Brain microvascular endothelial cell (primary cell): Measurements from ENCODE around the gene ERCC1.

ENCODE experiments used
- DNase-seq: peaks from one replicate; pipeline ENCODE4 v3.0.0-alpha.2; 2020
- H3K27ac ChIP-seq: fragments of 250-450 bp; sonication (Bioruptor Pico); 2 replicates; pipeline ENCODE4 v1.5.1; 2020; ENCODE audit warnings: mild to moderate bottlenecking, moderate library complexity
- H3K27me3 ChIP-seq: fragments of 250-450 bp; sonication (Bioruptor Pico); replicated peaks from 2 replicates; pipeline ENCODE4 v1.5.1; 2020; ENCODE audit warnings: mild to moderate bottlenecking
- H3K36me3 ChIP-seq: fragments of 250-450 bp; sonication (Bioruptor Pico); replicated peaks from 2 replicates; pipeline ENCODE4 v1.5.1; 2020; ENCODE audit warnings: mild to moderate bottlenecking
- H3K4me3 ChIP-seq: 2 replicates; pipeline ENCODE4 v1.5.1; 2011; ENCODE audit warnings: low read depth, mild to moderate bottlenecking, control low read depth, low read length, moderate library complexity
- in situ Hi-C: cut with HindIII; loops from 2 replicates; pipeline ENCODE4 v1.10.0; 2017; ENCODE audit warnings: low sequenced_read_pairs, low pct_ligation_motif_present
- TF ChIP-seq, protein P1 (sequence below): IDR thresholded peaks from 2 replicates; pipeline ENCODE4 v1.5.1; 2011; ENCODE audit warnings: low read depth, mild to moderate bottlenecking, moderate library complexity, low read length, control low read depth, inconsistent platforms; ENCODE audit errors: missing control alignments

ERCC1 gene

DNA sequence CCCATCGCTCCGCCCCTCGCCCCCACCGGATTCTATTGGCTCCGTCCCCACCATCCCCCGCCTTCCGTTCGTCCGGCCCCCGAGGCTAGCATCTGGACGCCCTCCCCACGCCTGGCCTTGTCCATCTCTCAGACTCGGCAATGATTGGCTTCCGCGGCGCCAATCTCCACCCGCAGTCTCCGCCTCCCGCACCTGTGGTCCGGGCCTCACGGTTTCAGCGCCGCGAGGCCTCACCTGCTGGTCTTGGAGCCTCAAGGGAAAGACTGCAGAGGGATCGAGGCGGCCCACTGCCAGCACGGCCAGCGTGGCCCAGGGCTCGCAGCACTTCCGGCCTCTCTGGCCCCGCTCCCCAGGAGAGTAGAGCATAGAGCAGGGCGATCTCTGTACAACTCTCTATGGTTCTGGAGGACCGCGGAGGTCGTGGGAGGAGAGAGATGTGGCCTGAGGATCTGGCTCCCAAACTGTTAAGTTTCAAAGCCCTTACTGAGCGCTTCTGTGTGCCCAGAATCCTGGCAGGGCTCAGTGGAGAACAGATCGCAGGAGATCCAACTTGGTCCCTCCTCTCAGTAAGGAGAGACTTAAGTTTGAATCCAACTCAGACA, at the start of gene ERCC1:
ERCC1 (minus strand) TSS at position 329 of the 602 bp plus-strand sequence. CDS start 543 bp downstream, outside the sequence.
- DNase-seq = peak; percentile 97
- TF ChIP-seq, protein P1, sequence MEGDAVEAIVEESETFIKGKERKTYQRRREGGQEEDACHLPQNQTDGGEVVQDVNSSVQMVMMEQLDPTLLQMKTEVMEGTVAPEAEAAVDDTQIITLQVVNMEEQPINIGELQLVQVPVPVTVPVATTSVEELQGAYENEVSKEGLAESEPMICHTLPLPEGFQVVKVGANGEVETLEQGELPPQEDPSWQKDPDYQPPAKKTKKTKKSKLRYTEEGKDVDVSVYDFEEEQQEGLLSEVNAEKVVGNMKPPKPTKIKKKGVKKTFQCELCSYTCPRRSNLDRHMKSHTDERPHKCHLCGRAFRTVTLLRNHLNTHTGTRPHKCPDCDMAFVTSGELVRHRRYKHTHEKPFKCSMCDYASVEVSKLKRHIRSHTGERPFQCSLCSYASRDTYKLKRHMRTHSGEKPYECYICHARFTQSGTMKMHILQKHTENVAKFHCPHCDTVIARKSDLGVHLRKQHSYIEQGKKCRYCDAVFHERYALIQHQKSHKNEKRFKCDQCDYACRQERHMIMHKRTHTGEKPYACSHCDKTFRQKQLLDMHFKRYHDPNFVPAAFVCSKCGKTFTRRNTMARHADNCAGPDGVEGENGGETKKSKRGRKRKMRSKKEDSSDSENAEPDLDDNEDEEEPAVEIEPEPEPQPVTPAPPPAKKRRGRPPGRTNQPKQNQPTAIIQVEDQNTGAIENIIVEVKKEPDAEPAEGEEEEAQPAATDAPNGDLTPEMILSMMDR = no peak
- H3K4me3 ChIP-seq = peak within 1 kb of the TSS; percentile 72
- no peaks in the 10 kb centered on the region for H3K27me3 ChIP-seq
- peak within 1 kb of the TSS; percentile 96 for H3K27ac ChIP-seq
- peaks cover 15% of the 10 kb centered on the region for H3K36me3 ChIP-seq
- in situ Hi-C loops = no loop called here

DNA sequence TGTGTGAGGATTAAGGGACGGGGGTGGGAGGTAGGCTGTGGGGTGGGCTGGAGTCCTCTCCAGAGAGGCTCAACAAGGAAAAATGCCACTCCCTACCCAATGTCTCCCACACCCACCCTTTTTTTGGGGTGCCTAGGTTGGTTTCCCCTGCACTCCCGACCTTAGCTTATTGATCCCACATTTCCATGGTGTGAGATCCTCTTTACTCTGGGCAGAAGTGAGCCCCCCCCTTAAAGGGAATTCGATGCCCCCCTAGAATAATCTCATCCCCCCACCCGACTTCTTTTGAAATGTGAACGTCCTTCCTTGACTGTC, 49.6 kb upstream of the ERCC1 start:
- no peak overlapping the region for H3K27ac ChIP-seq
- TF ChIP-seq, protein P1 = no peak
- H3K27me3 ChIP-seq = no peaks in the 10 kb centered on the region
- in situ Hi-C loops = no loop called here
- no peaks in the 10 kb centered on the region for H3K36me3 ChIP-seq
- DNase-seq = no peak
- H3K4me3 ChIP-seq = no peak overlapping the region

DNA sequence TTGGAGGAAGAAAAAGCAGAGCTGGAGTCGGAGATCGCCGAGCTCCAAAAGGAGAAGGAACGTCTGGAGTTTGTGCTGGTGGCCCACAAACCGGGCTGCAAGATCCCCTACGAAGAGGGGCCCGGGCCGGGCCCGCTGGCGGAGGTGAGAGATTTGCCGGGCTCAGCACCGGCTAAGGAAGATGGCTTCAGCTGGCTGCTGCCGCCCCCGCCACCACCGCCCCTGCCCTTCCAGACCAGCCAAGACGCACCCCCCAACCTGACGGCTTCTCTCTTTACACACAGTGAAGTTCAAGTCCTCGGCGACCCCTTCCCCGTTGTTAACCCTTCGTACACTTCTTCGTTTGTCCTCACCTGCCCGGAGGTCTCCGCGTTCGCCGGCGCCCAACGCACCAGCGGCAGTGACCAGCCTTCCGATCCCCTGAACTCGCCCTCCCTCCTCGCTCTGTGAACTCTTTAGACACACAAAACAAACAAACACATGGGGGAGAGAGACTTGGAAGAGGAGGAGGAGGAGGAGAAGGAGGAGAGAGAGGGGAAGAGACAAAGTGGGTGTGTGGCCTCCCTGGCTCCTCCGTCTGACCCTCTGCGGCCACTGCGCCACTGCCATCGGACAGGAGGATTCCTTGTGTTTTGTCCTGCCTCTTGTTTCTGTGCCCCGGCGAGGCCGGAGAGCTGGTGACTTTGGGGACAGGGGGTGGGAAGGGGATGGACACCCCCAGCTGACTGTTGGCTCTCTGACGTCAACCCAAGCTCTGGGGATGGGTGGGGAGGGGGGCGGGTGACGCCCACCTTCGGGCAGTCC, 49.0 kb upstream of the ERCC1 start:
- DNase-seq = no peak
- TF ChIP-seq, protein P1 = no peak
- H3K27me3 ChIP-seq = no peaks in the 10 kb centered on the region
- in situ Hi-C loops = no loop called here
- no peaks in the 10 kb centered on the region for H3K36me3 ChIP-seq
- no peak overlapping the region for H3K27ac ChIP-seq
- peak overlapping the region; percentile 33 for H3K4me3 ChIP-seq

DNA sequence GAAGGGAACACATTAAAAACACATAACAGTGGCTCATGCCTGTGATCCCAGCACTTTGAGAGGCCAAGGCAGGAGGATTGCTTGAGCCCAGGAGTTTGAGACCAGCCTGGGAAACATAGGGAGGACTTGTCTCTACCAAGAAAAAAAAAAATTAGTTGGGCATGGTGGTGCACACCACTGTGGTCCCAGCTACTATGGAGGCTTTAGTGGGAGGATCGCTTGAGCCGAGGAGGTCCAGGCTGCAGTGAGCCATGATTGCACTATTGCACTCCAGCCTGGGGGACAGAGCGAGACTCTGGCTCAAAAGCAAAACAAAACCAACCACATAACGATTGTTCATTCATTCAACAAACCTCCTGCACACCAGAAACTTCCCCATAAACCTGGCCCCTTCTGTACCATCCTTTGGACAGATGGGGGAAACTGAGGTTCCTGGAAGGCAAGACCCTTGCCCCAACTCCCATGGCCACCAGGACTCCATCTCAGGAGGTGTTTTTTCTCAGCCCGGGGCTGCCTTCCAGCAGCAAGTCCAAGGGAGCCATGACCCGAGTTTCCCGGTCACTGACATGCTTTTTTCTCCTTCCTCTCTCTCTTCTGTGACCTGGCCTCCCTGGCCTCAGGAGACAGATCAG, 48.3 kb upstream of the ERCC1 start:
- no peak overlapping the region for H3K27ac ChIP-seq
- in situ Hi-C loops = no loop called here
- peak overlapping the region; percentile 33 for H3K4me3 ChIP-seq
- TF ChIP-seq, protein P1 = no peak
- DNase-seq = no peak
- no peaks in the 10 kb centered on the region for H3K27me3 ChIP-seq
- no peaks in the 10 kb centered on the region for H3K36me3 ChIP-seq

DNA sequence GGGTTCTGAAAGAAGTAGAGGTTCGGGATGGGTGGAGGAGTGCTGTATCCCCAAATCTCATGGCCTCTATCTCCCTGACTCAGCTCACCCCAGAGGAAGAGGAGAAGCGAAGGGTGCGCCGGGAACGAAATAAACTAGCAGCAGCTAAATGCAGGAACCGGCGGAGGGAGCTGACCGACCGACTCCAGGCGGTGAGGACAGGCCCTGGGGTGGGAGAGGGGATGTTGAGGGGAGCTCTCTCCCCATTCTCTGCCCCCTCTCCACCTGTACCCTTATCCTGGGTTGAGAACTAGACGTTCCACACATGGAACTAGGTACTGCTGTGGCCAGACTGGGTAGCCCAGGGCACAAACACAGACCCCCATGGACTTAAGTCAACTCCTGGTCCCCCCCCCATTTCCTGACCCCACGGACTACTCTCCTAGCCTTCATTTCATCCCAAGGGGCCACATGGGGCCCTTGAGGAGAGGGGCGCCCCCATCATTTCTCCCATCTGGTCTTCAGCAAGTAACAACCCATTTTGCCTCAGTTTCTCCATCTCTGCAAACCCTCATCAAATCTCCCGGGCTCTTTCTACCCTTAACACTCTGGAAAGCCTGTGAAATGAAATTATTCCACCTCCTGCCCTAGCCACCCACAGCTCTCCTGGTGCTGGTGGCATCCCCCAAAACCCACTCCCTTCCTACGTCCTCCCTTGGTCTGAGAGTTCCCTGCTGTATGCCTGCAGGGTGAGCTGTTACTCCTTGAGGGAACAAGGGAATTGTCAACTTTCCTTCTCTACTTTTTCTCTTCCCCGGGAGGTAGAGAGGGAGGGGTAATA, 47.6 kb upstream of the ERCC1 start:
- TF ChIP-seq, protein P1 = no peak
- H3K27me3 ChIP-seq = no peaks in the 10 kb centered on the region
- no peak for DNase-seq
- H3K36me3 ChIP-seq = no peaks in the 10 kb centered on the region
- H3K4me3 ChIP-seq = no peak overlapping the region
- in situ Hi-C loops = no loop called here
- H3K27ac ChIP-seq = no peak overlapping the region
